CD14-positive monocyte (primary cell): ENCODE data around the gene CHI3L1. TPM values are rescaled to one million over a fixed set of nuclear protein-coding genes. Genes with fewer than 3 reads are reported as not detected.

Source experiments
- DNase-seq, 3 donors: peaks; one replicate each; pipeline ENCODE4 v3.0.0-alpha.2; 2011 to 2022
- H2AFZ ChIP-seq: 2 replicates; pipeline ENCODE4 v1.6.0; 2012; ENCODE audit warnings: mild to moderate bottlenecking, low read depth, low read length, inconsistent platforms; ENCODE audit not compliant: insufficient read depth, poor library complexity, severe bottlenecking
- H3K27ac ChIP-seq, 2 donors: 1 replicate in 1 of 2; 2 replicates in 1 of 2; pipeline ENCODE4 v1.5.1; 2012 to 2013; ENCODE audit warnings: low read length in 2 of 2, control low read depth in 1 of 2, inconsistent platforms in 1 of 2, low read depth in 1 of 2, mild to moderate bottlenecking in 1 of 2
- H3K27me3 ChIP-seq, 2 donors: one replicate each; pipeline versions ENCODE4 v1.6.0 to v1.6.1; 2011 to 2013; ENCODE audit warnings: low read length in 2 of 2; ENCODE audit not compliant: control insufficient read depth in 2 of 2, insufficient read depth in 2 of 2
- H3K36me3 ChIP-seq, 2 donors: replicated peaks in 1 of 2; 1 replicate in 1 of 2; 2 replicates in 1 of 2; pipeline versions ENCODE4 v1.5.1 to v1.6.1; 2012 to 2013; ENCODE audit warnings: low read length in 2 of 2, control low read depth in 1 of 2, inconsistent platforms in 1 of 2, mild to moderate bottlenecking in 1 of 2; ENCODE audit not compliant: insufficient read depth in 2 of 2, control insufficient read depth in 1 of 2
- H3K4me1 ChIP-seq, 2 donors: 1 replicate in 1 of 2; 2 replicates in 1 of 2; pipeline versions ENCODE4 v1.5.1 to v1.6.1; 2012 to 2013; ENCODE audit warnings: low read length in 2 of 2, control low read depth in 1 of 2, inconsistent platforms in 1 of 2, mild to moderate bottlenecking in 1 of 2, moderate library complexity in 1 of 2; ENCODE audit not compliant: insufficient read depth in 2 of 2, control insufficient read depth in 1 of 2
- H3K4me2 ChIP-seq: replicated peaks from 2 replicates; pipeline ENCODE3; 2012; ENCODE audit warnings: low read length, moderate library complexity, mild to moderate bottlenecking; ENCODE audit not compliant: poor library complexity, severe bottlenecking; ENCODE audit errors: extremely low read depth
- H3K4me3 ChIP-seq, 3 experiments: fragments of 200-600 bp in 1 of 3; sonication (generic) in 1 of 3; replicated peaks in 1 of 3; 1 replicate in 2 of 3; 2 replicates in 1 of 3; pipeline ENCODE4 v1.5.1; 2011 to 2013; ENCODE audit warnings: low read length in 3 of 3, mild to moderate bottlenecking in 3 of 3, control low read depth in 2 of 3, low read depth in 2 of 3, inconsistent platforms in 1 of 3, moderate library complexity in 1 of 3
- H3K79me2 ChIP-seq: 2 replicates; pipeline ENCODE4 v1.6.0; 2012; ENCODE audit warnings: mild to moderate bottlenecking, control low read depth, inconsistent platforms, low read length, moderate library complexity; ENCODE audit not compliant: insufficient read depth
- H3K9ac ChIP-seq: 2 replicates; pipeline ENCODE4 v1.6.0; 2017; ENCODE audit warnings: low read length, mild to moderate bottlenecking; ENCODE audit not compliant: insufficient read depth, poor library complexity, severe bottlenecking
- H3K9me3 ChIP-seq, 2 donors: replicated peaks in 1 of 2; 1 replicate in 1 of 2; 2 replicates in 1 of 2; pipeline versions ENCODE4 v1.5.1 to v1.6.1; 2012 to 2013; ENCODE audit warnings: low read length in 2 of 2, control low read depth in 1 of 2; ENCODE audit not compliant: control insufficient read depth in 1 of 2, insufficient read depth in 1 of 2
- H4K20me1 ChIP-seq: 2 replicates; pipeline ENCODE4 v1.6.0; 2012; ENCODE audit warnings: mild to moderate bottlenecking, low read length, control low read depth, moderate library complexity; ENCODE audit not compliant: insufficient read depth
- H3K27ac Mint-ChIP-seq, 7 donors: one replicate each; pipeline ENCODE4 v1.8.0; 2020; ENCODE audit warnings: mild to moderate bottlenecking in 7 of 7, mixed read lengths in 7 of 7, moderate library complexity in 6 of 7, inconsistent platforms in 2 of 7
- H3K27me3 Mint-ChIP-seq, 3 donors: one replicate each; pipeline ENCODE4 v1.8.0; 2021 to 2022; ENCODE audit warnings: low read depth in 3 of 3, mild to moderate bottlenecking in 3 of 3, mixed read lengths in 3 of 3, moderate library complexity in 3 of 3, inconsistent platforms in 1 of 3
- H3K36me3 Mint-ChIP-seq, 2 donors: one replicate each; pipeline ENCODE4 v1.8.0; 2020; ENCODE audit warnings: mixed read lengths in 2 of 2, inconsistent platforms in 1 of 2, mild to moderate bottlenecking in 1 of 2
- H3K4me1 Mint-ChIP-seq: one replicate; pipeline ENCODE4 v1.8.0; 2020; ENCODE audit warnings: mild to moderate bottlenecking, mixed read lengths
- H3K4me3 Mint-ChIP-seq, 2 donors: one replicate each; pipeline ENCODE4 v1.8.0; 2020; ENCODE audit warnings: mild to moderate bottlenecking in 2 of 2, mixed read lengths in 2 of 2, moderate library complexity in 1 of 2
- H3K9me3 Mint-ChIP-seq, 7 donors: one replicate each; pipeline ENCODE4 v1.8.0; 2020 to 2022; ENCODE audit warnings: mixed read lengths in 7 of 7, mild to moderate bottlenecking in 6 of 7, moderate library complexity in 6 of 7, inconsistent platforms in 2 of 7
- CTCF ChIP-seq: fragments of 200-600 bp; IDR thresholded peaks from one replicate; pipeline ENCODE4 v1.8.0; 2022; ENCODE audit warnings: antibody characterized with exemption, mild to moderate bottlenecking
- WGBS: methylation state at CpG from one replicate; pipeline ENCODE4 v1.1.5; 2013; ENCODE audit warnings: missing lambda C conversion rate; ENCODE audit not compliant: insufficient coverage; 5-methylcytosine and 5-hydroxymethylcytosine counted together
- intact Hi-C, 2 donors: fragments of 100-400 bp; cut with micrococcal nuclease; formaldehyde crosslinking; loops; one replicate each; pipeline versions ENCODE4 v1.15.0 to v1.15.1; 2023
- polyA plus RNA-seq, 3 donors: library from polyadenylated mRNA; depleted of rRNA in 1 of 3; unstranded in 2 of 3; stranded (reverse) in 1 of 3; fragments of 300-500 nt in 2 of 3; fragments of >200 nt in 1 of 3; fragmentation: Illumina TruSeq in 2 of 3; gene quantifications; 1 replicate in 2 of 3; 2 replicates in 1 of 3; pipeline ENCODE4 v1.2.3, GENCODE V29; 2012 to 2021

Gene CHI3L1
- polyA plus RNA-seq, 3 donors = 0.37 to 0.44 (median 0.43) TPM

GRCh38 chr1:203153051-203153988 is 33.2 kb downstream of the CHI3L1 start:
- no peak overlapping the region for H3K9ac ChIP-seq
- no peaks in the 10 kb centered on the region for H3K36me3 ChIP-seq
- no peak overlapping the region for H3K4me2 ChIP-seq
- H3K4me3 ChIP-seq = no peak overlapping the region
- WGBS = 100% methylated on average over 2 of the region's 9 CpGs
- Mint-ChIP-seq H3K4me3 (no peak overlapping the region), H3K4me1 (peaks cover 3% of the 10 kb centered on the region), H3K27ac (peak overlapping the region in 1 of 7 donors; percentile 34), H3K27me3 (peaks cover 7 to 38% (median 37%) of the 10 kb centered on the region in 3 donors), H3K9me3 (peaks cover 0 to 6% (median 2%) of the 10 kb centered on the region in 7 donors), H3K36me3 (no peaks in the 10 kb centered on the region)
- no peaks in the 10 kb centered on the region for H3K4me1 ChIP-seq
- H4K20me1 ChIP-seq = no peaks in the 10 kb centered on the region
- H3K9me3 ChIP-seq = no peaks in the 10 kb centered on the region
- no peak overlapping the region for H2AFZ ChIP-seq
- H3K27ac ChIP-seq = no peak overlapping the region
- intact Hi-C loops = no loop called here
- H3K79me2 ChIP-seq = no peaks in the 10 kb centered on the region
- no peak for DNase-seq
- peaks cover 0 to 10% of the 10 kb centered on the region in 2 donors for H3K27me3 ChIP-seq
- TF ChIP-seq CTCF = no peak

GRCh38 chr1:203152158-203153034 is 34.1 kb downstream of the CHI3L1 start:
- no peak overlapping the region for H3K4me2 ChIP-seq

More at GRCh38 chr1:203152158-203153034, 34.1 kb downstream of the CHI3L1 start:
- H3K9ac ChIP-seq = no peak overlapping the region
- TF ChIP-seq CTCF = no peak
- intact Hi-C loops = no loop called here
- no peaks in the 10 kb centered on the region for H3K36me3 Mint-ChIP-seq
- H3K9me3 Mint-ChIP-seq = no peaks in the 10 kb centered on the region
- no peak overlapping the region for H3K27ac Mint-ChIP-seq
- H3K27me3 ChIP-seq = peaks cover 0 to 6% of the 10 kb centered on the region in 2 donors
- H3K9me3 ChIP-seq = no peaks in the 10 kb centered on the region
- no peak overlapping the region for H2AFZ ChIP-seq
- DNase-seq = no peak
- peaks cover 3% of the 10 kb centered on the region for H3K4me1 Mint-ChIP-seq
- H3K4me1 ChIP-seq = no peaks in the 10 kb centered on the region
- H4K20me1 ChIP-seq = no peaks in the 10 kb centered on the region
- H3K4me3 Mint-ChIP-seq = no peak overlapping the region
- no peaks in the 10 kb centered on the region for H3K79me2 ChIP-seq
- H3K27ac ChIP-seq = no peak overlapping the region
- H3K27me3 Mint-ChIP-seq = peaks cover 7 to 35% (median 30%) of the 10 kb centered on the region in 3 donors
- no peak overlapping the region for H3K4me3 ChIP-seq
- WGBS = 90% methylated on average over 7 of the region's 10 CpGs
- H3K36me3 ChIP-seq = no peaks in the 10 kb centered on the region
